HG03039 (cell line): ENCODE data around the gene MSH5.

Experiments
- ATAC-seq: cut with Tn5 transposase; IDR thresholded peaks from one replicate; pipeline ENCODE4 v1.9.1; 2021; ENCODE audit warnings: mild to moderate bottlenecking, moderate library complexity; ENCODE audit not compliant: unreplicated experiment

Gene MSH5

GRCh38 chr6:31752739-31753319, 13.0 kb downstream of the MSH5 start:
- ATAC-seq: no peak

- no peak for ATAC-seq
Measured at GRCh38 chr6:31758281-31758680, 18.5 kb downstream of the MSH5 start.

GRCh38 chr6:31760790-31761189, 21.0 kb downstream of the MSH5 start:
- no peak for ATAC-seq

GRCh38 chr6:31761343-31761742, 21.5 kb downstream of the MSH5 start:
- ATAC-seq: no peak

- no peak for ATAC-seq
Measured at GRCh38 chr6:31762356-31762755, 22.6 kb downstream of the MSH5 start, which contains the start of gene SAPCD1. SAPCD1 (plus strand) TSS chr6:31762656; CDS start chr6:31763055, 399 bp downstream.

GRCh38 chr6:31762878-31763618, 23.2 kb downstream of the MSH5 start:
- ATAC-seq: no peak

- no peak for ATAC-seq
Measured at GRCh38 chr6:31763619-31763940, 23.8 kb downstream of the MSH5 start.

- ATAC-seq: no peak
Measured at GRCh38 chr6:31764198-31764597, 24.4 kb downstream of the MSH5 start.

- no peak for ATAC-seq
Measured at GRCh38 chr6:31765559-31765909, 25.7 kb downstream of the MSH5 start.

- no peak for ATAC-seq
Measured at GRCh38 chr6:31765910-31766794, 26.3 kb downstream of the MSH5 start.

- no peak for ATAC-seq
Measured at GRCh38 chr6:31767096-31767645, 27.4 kb downstream of the MSH5 start.

GRCh38 chr6:31768363-31769257, 28.8 kb downstream of the MSH5 start:
- ATAC-seq: no peak

GRCh38 chr6:31769684-31770371, 30.0 kb downstream of the MSH5 start:
- no peak for ATAC-seq

- no peak for ATAC-seq
Measured at GRCh38 chr6:31770860-31771259, 31.1 kb downstream of the MSH5 start.

GRCh38 chr6:31771992-31772358, 32.2 kb downstream of the MSH5 start:
- ATAC-seq: no peak

- no peak for ATAC-seq
Measured at GRCh38 chr6:31775184-31775583, 35.4 kb downstream of the MSH5 start.

- no peak for ATAC-seq
Measured at GRCh38 chr6:31775633-31776484, 36.1 kb downstream of the MSH5 start.

- ATAC-seq: no peak
Measured at GRCh38 chr6:31776485-31776988, 36.7 kb downstream of the MSH5 start.
